GM21423 (cell line): ENCODE data around the gene SLC35B2.

Experiments
- ATAC-seq: cut with Tn5 transposase; IDR thresholded peaks from one replicate; pipeline ENCODE4 v1.9.1; 2021; ENCODE audit warnings: mild to moderate bottlenecking, moderate library complexity; ENCODE audit not compliant: unreplicated experiment

SLC35B2 gene

GRCh38 chr6:44286747-44287146 is 29.4 kb upstream of the SLC35B2 start:
- no peak for ATAC-seq

GRCh38 chr6:44286285-44286565 is 28.9 kb upstream of the SLC35B2 start:
- ATAC-seq = no peak

- ATAC-seq = no peak
Observed at GRCh38 chr6:44285552-44286284, 28.4 kb upstream of the SLC35B2 start.

GRCh38 chr6:44284867-44285266 is 27.5 kb upstream of the SLC35B2 start:
- no peak for ATAC-seq

DNA sequence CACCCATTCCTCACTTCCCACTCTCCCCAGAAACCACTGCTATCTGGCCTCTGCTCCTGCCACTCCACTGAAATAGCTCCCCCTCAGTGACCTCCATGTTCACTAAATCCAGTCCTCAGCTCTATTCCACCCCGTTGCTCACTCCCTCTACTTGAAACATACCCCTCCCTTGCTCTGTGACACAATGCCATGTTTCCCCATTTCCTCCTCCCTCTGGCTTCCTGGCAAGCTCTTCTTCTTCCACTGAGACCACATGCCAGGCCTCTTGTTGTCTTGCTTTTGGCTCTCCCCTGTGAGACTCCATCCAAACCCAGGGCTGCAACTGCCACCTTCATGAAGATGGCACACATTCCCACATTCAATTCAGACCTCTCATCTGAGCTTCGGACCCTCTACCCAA is 26.8 kb upstream of the SLC35B2 start:
- ATAC-seq = no peak

GRCh38 chr6:44278774-44279697 is 21.7 kb upstream of the SLC35B2 start:
- ATAC-seq = no peak

- ATAC-seq = no peak
Observed at GRCh38 chr6:44278315-44278714, 21.0 kb upstream of the SLC35B2 start.

DNA sequence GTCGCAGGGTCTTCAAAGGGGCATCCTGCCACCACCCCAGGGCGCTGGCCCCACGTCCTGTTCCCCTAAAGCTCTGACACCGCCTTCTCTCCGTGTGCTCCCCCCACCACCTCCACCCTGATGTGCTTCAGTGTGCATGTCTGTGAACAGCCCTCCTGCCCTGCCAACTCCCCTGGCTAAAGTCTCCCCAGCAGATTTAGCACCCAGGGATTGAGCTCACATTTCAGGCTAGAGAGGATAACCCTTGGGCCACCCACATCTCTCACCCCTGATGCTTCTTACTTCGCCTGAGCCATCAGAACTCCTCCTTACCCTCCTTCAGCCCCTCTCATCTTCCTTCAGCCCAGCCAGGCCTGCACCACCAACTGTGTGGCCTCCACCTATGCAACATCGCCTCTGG is 20.4 kb upstream of the SLC35B2 start:
- ATAC-seq = no peak

- ATAC-seq = no peak
Observed at GRCh38 chr6:44276667-44277640, 19.6 kb upstream of the SLC35B2 start.

DNA sequence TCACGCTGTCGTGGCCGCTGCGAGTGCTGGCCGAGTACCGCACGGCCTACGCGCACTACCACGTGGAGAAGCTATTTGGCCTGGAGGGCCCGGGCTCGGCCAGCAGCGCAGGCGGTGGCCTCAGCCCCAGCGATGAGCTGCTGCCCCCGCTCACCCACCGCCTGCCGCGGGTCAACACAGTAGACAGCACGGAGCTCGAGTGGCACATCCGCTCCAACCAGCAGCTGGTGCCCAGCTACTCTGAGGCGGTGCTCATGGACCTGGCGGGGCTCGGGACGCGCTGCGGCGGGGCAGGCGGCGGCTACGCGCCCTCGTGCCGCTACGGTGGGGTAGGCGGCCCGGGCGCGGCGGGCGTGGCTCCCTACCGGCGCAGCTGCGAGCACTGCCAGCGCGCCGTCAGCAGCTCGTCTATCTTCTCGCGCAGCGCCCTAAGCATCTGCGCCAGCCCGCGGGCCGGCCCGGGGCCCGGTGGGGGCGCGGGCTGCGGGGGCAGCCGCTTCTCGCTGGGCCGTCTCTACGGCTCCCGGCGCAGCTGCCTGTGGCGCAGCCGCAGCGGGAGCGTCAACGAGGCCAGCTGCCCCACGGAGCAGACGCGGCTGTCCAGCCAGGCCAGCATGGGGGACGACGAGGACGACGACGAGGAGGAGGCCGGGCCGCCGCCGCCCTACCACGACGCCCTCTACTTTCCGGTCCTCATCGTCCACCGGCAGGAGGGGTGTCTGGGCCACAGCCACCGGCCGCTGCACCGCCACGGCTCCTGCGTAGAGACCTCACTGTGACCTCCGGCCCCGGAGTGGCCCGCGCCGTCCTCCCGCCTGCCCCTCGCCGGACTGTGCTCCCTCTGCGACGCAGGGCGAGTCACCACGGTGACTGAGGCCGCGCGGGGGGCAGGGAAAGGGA is 18.7 kb upstream of the SLC35B2 start:
- no peak for ATAC-seq

GRCh38 chr6:44275271-44275748 is 18.0 kb upstream of the SLC35B2 start:
- no peak for ATAC-seq

DNA sequence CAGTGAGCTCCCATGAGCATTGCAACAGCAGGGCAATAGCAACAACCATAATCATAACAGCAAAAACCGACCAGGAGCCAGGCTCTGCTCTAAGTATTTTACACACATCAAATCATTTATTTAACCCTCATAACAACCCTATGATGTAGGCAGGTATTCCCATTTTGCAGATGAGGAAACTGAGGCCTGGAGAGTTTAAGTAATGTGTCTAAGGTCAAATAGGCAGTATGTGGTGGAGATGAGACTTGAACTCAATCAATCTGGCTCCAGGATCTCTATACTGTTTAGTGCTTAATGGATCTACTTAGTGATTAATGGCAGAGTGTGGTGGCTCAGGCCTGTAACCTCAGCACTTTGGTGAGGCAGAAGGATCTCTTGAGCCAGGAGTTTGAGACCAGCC is 16.3 kb upstream of the SLC35B2 start:
- ATAC-seq = no peak

GRCh38 chr6:44272999-44273566 is 15.8 kb upstream of the SLC35B2 start:
- ATAC-seq = no peak

DNA sequence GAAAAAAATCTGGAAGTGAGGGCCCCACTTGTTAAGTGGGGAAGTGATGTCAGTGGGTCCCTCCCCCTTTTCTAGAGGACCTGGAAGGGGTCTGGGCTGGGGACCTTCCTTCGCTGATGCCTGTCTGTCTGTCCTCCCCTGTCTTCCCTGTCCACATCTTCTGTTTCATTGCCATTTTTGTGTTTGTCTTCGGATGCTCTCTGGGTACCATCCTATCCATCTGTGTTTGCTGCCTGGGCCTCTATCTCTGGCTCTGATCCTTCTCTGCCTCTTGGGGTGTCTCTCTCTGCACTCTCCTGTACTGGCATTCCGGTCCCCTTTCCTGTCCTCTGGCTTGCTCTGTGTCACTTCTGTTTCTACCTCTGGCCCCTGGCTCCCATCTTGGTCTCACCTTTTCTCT is 15.2 kb upstream of the SLC35B2 start:
- ATAC-seq = no peak

DNA sequence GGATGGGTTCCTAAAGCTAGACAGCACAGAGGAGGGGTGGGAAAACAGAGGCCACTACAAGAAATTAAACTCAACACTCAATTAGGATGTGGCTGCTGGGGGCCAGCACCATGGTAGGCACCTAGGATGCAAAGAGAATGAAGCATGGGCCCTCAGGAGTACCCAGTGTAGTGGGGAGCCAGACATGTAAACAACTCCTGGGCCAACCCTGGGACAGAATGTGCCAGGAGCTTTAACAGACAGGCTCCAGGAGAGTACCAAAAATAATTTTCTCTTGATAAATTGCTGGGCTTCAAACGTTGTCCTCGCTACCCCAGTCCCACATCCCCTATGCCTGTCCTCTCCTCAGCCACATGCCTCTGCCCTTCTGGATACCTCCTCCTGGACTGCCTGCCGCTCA is 14.6 kb upstream of the SLC35B2 start:
- ATAC-seq = no peak

DNA sequence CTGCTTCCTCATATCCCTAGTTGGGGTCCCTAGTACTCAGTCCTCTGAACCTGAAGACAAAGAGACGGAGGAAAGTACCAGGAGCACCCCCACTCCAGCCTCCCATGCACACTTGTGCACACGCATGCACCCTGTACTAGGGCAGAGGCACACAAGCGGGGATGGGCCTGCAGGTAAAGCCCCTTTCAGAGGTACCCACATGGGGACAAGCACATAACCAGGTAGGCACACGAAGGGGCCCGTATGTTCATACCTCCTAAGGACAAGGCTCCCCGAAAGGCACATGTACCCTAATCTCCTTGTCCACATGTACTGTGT is 14.0 kb upstream of the SLC35B2 start:
- no peak for ATAC-seq

DNA sequence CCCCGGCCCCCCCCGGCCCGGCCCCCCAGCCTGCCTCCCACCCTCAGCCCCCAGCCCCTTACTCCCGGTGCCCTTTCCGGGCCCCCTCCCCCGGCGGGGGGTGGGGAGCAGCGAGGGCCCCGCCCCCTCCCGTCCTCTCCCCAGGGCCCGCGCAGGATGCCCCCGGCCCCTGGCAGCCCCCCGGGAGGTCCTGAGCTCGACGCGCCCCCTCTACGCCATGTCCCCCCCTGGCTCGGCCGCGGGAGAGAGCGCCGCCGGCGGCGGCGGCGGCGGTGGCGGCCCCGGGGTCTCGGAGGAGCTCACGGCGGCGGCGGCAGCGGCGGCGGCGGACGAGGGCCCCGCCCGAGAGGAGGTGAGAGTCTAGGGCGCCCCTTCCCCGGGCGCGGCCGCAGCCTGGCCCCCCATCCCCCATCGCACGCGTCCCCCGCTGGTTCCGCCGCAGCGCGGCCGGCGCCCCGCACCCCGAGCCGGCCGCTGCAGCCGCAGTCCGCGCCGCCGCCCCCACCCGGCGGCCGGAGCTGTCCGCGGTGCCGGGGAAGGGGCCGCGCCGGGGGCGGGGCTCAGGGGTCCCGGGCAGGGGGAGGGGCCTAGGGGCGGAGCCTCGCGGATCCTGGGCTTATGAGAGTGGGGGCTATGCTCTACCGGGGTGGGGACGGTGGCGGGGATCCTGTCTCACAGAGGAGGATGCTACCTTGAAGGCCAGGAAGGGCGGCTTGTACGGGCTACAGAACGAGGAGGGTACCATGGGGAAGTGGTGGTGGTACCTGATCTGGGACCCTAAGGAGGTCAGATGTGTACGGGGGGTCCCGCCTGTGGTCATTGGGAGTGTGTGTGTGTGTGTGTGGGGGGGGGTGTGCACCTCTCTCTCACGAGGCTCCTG is 13.4 kb upstream of the SLC35B2 start:
- ATAC-seq = no peak

DNA sequence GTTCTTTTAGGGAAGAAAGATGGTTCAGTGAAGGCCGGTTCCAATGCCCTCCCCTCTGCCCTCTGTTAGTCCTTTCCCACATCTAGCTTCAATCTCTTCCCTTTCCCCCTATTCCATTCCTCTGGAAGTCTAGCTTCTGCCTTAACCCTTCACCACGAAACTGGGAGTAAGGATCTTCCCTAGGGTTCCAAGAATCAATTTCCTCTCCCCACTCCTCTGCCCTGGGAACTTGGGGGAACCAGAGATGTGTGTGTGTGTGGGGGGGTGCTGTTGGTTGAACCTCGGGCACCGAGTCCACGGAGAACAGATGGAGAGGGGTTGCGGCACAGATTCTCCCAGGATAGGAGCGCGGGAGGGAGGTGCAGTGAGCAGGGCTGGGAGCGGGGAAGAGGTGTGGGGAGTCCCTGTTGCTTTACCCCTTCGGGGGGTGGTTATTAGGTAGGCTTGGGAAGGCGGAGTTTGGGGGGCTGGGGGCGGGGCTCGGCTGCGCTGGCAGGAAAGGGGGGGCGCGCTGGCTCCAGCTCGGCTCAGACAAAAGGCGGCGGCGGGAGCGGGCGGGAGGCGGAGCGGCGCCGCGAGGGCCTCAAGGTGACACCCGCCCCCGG is 12.7 kb upstream of the SLC35B2 start, which contains the start of gene TMEM151B:
Gene TMEM151B (plus strand): TSS at position 530 of the 605 bp plus-strand sequence. CDS start 293 bp downstream, outside the sequence.
- ATAC-seq = no peak
